ENCODE measurements around the gene SSBP3.

The SSBP3 gene

GRCh38 chr1:54328066-54328636 is 78.0 kb downstream of the SSBP3 start:
- no peak for DNase-seq

- DNase-seq: no peak
Observed at GRCh38 chr1:54327386-54328065, 78.7 kb downstream of the SSBP3 start.

- peak; percentile 52 for DNase-seq
Observed at GRCh38 chr1:54326543-54327385, 79.4 kb downstream of the SSBP3 start.

- peak; percentile 65 for DNase-seq
Observed at GRCh38 chr1:54325703-54326461, 80.3 kb downstream of the SSBP3 start.

GRCh38 chr1:54325284-54325683 is 80.9 kb downstream of the SSBP3 start:
- DNase-seq: no peak

- DNase-seq: no peak
Observed at GRCh38 chr1:54324251-54325140, 81.7 kb downstream of the SSBP3 start.

- DNase-seq: no peak
Observed at GRCh38 chr1:54323921-54324250, 82.3 kb downstream of the SSBP3 start.

GRCh38 chr1:54323324-54323739 is 82.9 kb downstream of the SSBP3 start:
- no peak for DNase-seq

- DNase-seq: no peak
Observed at GRCh38 chr1:54318246-54318814, 87.9 kb downstream of the SSBP3 start.

GRCh38 chr1:54317084-54317483 is 89.1 kb downstream of the SSBP3 start:
- no peak for DNase-seq

GRCh38 chr1:54315099-54315498 is 91.1 kb downstream of the SSBP3 start:
- no peak for DNase-seq

- peak; percentile 76 for DNase-seq
Observed at GRCh38 chr1:54314696-54315095, 91.5 kb downstream of the SSBP3 start.

- DNase-seq: peak; percentile 75
Observed at GRCh38 chr1:54312796-54313316, 93.3 kb downstream of the SSBP3 start.

GRCh38 chr1:54311506-54311905 is 94.7 kb downstream of the SSBP3 start:
- DNase-seq: no peak

- no peak for DNase-seq
Observed at GRCh38 chr1:54310439-54311328, 95.5 kb downstream of the SSBP3 start.

- peak; percentile 87 for DNase-seq
Observed at GRCh38 chr1:54309631-54310366, 96.4 kb downstream of the SSBP3 start.

GRCh38 chr1:54307305-54307704 is 98.9 kb downstream of the SSBP3 start:
- DNase-seq: no peak

GRCh38 chr1:54305906-54306514 is 100.2 kb downstream of the SSBP3 start:
- no peak for DNase-seq

- no peak for DNase-seq
Observed at GRCh38 chr1:54304518-54304917, 101.7 kb downstream of the SSBP3 start.
